ENCODE measurements around the gene KLHDC7B.
A peak's percentile ranks its signal among the peaks of the same experiment; 100 is the strongest.

Gene KLHDC7B

DNA sequence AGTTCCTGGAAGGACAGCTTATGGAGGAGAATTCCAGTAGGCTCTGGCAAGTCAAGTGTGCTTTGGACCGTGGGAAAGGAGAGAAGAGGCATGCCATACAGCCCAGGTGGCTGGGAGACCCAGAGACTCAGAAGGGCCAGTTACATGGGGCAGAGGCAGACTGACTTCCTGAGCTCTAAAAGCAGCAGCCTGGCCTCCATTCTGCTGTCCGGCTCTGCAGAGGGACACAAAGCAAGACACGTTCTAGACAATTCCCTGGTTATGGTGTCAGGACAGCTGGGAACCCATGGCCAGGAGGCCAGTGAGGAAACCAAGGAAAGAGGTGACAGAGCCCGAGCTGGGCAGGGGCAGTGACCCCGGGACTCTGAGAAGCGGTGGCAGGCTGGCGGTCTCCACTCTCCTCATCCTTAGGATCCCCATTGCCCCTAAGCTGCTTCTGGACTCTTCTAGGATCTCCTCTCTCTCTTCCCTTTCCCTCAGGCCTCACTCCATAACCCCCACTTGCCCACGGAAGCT, 29.8 kb downstream of the KLHDC7B start:
- DNase-seq: no peak

DNA sequence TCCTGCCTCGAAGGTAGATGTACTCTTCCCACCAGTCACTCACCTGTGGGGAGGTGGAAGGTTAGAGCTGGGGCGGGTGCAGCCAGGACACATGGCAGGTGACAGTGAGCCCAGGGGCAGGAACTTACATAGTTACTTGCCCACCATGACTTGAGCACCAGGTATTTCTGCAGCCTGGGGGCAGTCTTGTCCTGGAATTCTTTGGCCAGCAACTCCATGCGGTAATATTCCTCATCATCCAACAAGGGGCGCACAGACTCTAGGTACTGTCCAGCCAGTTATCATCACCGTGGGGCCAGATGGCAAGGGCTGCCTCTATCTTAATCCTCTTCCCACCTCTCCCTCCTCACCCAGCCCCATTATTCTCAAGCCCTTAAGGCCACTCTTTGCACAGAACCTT, 30.4 kb downstream of the KLHDC7B start:
- peak in 1 of 2 experiments; percentile 42 for DNase-seq

DNA sequence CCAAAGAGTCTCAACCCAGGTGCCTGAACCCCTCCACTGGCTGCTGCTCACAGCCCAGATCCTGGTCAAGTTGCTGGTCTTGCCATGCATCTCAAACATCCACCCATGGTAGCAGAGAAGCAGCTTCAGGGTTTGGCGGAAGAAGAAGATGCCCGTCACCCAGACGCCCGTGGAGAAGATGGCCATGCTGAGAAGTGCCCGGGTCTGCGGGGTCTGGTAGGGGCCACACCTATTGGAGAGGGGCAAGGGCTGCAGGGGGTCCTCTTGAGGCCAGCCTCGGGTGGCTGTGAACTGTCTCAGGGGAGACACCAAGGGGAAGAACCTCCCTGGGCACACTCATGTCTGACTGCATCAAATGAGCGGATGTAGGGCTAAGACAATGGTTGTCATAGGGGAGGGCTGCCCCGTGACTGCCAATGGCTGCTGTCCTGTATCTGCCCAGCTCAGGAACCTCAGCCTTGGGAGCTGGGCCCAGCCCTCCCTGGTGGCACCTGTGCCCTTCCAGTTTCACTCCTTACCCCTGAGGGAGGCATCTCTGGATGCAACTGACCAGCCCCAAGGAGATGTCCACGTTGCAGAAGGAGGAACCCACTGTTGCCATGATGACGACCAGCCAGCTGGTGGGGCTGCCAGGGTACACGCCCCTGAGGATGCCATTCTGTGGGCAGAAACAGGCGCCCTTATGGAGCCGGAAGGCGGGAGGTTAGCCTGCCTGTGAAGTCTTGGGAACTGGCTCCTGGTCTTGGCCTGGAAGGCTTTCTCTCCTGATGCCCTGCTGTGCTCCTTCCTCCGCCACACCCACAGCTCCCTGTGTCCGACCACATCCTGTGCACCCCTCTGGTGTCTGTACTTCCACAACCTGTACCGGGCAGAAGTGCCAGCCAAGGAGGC, 31.4 kb downstream of the KLHDC7B start:
- DNase-seq: no peak

DNA sequence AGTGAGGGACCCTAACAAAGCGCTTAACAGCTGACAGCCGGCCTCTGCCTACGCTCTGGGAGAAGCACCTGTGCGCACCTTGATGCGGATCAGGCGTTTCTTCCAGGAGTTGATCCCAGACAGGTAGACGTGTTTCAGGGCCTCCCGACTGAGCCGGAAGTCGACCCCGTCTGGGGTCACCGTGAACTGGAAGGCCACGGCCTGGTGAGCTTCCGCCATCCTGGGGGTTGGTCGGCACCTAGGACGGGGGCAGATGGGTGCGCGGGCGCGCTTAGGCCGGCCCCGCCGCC, 31.9 kb downstream of the KLHDC7B start:
- DNase-seq: no peak

DNA sequence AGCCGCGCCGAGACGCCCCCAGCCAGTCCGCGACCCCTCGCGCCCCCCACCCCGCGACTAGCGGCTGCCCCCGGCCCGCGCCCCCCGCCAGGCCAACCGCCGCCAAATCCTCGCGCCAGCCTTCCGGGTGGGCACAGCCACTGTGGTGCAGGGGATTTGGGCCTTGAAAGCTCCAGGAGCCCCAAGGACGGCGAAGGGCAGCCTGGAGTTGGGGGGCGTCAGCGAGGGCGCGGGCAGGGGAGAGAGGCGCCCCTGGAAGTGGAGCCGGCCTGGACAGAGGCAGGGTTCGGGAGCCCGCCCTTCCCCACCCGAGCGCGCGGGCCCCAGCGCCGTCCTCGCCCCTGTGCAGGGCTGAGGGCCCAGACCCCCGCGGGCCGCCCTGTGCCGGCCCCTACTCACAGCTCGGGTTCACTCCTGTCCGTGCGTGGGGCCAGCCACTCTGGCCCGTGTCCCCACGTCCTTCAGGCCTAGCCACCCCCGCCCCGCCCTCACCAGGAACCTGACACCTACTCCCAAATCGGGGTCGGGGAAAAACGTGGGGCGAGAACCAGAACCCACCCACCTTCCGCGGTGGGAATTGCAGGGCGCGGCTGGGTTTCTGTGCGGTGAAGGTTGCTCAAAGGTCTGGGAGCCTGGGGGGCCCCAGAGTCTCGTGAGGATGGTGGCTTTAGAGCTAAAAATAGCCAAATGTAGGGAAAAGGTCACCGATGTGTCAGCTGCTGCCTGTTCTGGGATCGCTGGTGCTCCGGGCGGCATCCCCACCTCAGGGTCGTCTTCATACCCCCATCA, 32.5 kb downstream of the KLHDC7B start, which contains the start of gene CPT1B:
Gene CPT1B, minus strand, starts transcription at position 441 of the 789 bp plus-strand sequence. CDS start 512 bp downstream, outside the sequence.
- no peak for DNase-seq

DNA sequence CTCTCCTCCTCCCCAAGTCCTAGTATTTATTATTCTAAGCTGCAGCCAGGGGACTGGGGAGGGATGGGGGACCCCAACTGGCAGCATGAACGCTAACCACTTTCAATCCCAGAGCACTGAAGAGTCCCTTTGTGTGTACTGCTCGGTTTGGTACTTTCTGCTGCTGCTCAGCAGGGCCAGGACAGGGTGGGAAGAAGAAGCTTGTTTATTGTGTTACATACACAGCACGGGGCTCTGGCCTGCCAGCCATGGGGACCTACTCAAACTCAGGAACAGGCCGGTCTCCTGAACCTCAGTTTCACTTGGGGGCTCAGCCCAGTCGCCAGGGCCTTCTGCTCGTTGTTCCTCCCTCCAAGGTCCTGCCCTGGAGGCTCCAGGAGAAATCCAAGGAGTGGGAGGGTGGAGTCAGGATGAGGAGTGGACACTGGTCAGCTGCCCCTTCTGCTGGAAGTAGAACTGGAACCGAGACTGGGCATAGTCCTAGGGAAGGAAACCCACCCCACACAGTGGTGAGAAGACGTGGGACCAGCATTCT, 33.1 kb downstream of the KLHDC7B start:
- no peak for DNase-seq

DNA sequence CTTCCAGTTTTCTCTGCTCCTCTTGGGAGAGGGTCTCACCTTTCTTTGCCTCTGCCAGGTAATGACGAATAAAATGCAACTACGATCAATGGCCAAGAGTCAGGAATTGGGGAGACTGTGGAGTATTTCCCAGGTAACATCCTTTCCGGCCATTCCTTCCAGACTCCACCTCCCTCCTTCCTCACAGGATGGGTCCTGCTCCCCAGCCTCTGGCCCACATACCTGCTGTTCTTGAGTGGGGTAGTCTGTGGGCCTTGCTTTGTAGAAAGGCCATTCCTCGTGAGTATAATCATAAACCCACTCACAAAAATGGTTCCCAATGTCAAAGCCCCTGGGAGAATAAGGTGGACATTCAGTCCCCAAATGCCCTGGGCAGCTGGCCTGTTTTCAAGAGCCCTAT, 34.1 kb downstream of the KLHDC7B start:
- no peak for DNase-seq

DNA sequence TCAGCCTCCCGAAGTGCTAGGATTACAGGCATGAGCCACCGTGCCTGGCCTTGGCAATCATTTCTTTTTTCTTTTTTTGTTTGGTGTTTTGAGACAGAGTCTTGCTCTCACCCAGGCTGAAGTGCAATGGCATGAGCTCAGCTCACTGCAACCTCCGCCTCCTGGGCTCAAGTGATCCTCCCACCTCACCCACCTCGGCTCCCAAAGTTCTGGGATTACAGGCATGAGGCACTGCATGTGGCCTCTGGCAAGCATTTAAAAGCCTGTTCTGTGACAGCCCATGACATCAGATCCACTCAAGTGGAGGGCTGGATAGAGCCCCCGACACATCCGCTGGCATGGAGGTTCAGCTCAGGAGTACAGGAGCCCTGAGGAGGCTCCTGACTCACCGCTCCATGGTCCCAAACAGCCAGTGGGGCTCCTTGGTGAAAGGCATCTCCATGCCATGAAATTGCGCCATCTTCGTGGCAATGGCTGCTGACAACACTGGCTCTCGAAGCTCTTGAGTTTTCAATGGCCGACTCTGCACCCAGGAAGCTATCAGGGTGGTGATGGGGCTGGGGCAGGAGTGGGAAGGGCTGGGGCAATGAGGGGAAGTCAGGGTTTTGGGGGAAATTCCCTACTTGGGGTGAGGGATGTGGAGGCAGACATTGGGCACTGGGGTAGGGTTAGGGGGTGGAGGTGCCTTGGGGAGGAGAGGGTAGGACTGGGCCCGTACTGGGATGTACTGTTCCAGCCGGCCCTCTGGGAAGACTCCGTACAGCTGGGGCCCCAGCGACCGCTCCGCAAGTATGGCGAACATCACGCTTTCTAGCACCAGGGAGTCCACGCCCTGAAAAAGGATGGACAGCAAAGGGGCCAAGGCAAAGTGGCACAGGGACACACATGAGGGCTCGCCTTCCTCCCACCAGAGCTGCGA, 35.6 kb downstream of the KLHDC7B start:
- no peak for DNase-seq

DNA sequence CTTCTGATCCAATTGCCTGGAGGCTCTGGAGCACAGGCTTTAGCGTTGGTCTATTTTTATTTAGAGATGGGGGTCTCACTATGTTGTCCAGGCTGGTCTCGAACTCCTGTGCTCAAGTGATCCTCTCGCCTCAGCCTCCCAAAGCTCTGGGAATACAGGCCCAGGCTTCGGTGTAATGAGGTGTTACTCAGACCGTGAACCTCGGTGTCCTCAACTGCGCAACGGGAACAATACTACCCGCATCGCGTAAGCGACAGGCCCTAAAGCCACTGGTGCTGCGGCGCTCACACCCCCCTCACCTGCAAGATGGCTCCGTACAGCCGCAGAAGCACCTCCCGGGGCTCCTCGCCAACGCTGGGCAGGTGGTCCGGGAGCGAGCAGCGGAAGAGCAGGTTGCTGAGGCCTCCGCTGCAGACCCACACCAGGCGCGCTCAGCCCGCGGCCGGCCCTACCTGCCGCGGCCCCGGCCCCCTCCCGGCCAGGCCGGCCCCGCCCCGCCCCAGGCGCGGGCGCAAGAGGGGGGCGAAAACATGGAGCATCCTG, 36.3 kb downstream of the KLHDC7B start:
- DNase-seq: peak in 1 of 2 experiments; percentile 30

DNA sequence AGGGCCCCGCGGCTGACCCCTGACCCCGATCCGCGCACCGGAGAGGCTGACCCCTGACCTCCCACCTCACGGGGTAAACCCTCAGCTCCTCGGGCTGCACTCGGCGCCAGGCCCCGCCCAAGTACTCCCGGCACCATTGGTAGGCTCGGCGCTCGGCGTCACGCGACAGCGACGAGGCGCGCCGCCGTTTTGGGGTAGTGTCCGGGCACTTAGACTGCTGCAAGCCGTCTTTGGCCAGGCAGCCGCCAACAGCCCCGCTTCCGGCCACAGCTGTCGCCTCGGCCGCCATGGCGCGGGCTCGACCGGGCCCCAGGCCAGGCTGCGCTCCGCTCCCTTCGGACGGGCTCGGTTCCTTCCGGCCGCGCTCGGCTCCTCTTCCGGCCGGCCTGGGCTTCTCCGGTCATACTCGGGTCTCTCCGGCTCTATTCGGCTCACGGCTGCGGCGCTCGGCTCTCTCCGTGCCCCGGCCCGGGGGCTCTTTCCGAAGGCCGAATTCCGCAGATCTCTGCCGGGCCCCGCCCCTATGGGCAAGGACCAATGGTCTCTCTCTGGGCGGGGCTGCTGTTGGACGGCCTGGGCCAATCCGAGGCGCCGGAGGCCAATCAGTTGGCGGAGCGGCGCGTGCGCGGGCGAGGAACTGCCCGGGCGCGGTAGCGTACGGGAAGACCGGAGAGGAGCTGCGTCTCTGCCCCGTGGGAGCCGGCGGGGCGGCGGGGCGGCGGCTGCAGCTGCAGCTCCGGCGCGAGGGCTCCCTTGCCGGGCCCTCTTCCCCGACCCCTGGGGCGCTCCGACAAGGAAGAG, 37.0 kb downstream of the KLHDC7B start, which contains the start of gene CHKB:
Gene CHKB, minus strand, starts transcription at position 357 of the 801 bp plus-strand sequence. Its CDS starts 68 bp downstream, at position 289.
- peak; percentile 93 to 99 for DNase-seq

DNA sequence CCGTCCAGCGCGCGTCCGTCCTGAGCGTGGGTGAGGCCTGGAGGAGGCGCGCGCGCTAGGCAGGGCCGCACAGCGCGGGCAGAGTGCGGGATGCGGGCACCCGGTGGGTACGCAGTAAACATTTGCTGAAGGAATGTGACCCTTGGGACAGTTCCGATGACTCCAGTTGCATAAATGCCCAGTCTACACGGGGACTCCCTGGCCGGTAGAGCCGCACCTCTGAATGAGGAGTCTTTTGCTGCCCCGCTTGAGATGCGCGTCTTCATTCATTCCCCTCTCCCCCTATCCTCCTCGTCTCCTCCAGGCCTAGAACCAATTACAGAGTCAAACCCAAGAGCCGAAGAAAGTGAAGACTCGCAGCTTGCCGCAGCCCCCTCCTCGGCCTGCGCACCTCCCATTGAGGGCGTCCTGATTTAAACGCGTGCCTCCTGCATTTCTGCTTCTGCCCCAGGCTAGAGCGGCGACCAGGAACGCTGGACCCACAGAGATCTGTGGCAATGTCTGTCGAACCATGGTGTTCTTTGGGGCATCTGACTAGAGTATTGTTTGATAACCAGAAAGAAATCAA, 37.7 kb downstream of the KLHDC7B start:
- DNase-seq: no peak

DNA sequence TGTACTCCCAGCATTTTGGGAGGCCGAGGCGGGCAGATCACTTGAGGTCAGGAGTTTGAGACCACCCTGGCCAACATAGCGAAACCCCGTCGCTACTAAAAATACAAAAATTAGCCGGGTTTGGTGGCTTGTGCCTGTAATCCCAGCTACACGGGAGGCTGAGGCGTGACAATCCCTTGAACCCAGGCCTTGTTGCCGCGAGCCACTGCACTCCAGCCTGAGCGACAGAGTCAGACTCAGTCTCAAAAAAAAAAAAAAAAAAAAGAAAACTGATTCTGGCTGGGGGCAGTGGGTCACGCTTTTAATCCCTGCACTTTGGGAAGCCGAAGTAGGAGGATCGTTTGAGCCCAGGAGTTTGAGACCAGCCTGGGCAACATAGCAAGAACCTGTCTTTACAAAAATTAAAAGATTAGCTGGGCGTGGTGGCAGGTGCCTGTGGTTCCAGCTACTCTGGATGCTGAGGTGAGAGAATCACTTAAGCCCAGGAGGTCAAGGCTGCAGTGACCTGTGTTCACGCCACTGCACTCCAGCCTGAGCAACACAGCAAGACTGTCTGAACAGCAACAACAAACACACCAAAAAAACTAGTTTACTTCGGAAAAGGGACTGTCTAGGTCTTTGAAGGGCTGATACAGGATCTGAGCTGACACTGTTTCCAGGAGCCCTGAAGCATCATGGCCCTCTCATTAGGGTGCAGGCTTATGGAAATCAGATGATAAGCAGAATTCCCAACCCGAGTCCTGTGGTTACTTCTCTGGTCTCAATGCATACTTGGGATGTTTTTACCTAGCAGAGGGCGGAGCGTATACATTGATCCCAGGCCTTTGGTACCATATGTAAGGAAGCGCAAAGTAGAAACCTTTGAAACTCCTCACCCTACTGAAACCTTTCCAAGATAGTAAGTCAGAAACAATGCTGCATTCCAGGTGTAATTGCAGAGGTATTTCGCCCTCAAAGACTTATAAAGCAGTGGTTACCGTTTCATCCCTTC, 38.7 kb downstream of the KLHDC7B start:
- DNase-seq: no peak

DNA sequence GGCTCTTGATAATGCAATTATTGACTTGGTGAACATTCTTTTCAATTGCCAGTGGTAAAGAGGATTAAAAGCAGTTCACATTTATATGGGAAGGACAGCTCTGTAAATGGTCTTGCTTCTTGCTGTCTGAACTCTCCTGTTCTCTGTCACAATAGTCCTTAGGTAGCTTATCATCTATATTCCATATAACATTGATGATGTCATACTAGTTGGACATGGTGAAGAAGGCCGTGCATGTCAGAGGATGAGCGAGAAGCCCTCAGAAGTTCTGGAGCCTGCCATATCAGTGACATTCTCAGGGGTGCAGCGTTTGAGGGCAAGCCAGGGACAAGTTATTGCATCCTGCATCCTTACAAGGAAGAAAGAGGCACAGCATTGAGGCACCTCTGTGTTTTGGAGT, 39.5 kb downstream of the KLHDC7B start:
- no peak for DNase-seq

DNA sequence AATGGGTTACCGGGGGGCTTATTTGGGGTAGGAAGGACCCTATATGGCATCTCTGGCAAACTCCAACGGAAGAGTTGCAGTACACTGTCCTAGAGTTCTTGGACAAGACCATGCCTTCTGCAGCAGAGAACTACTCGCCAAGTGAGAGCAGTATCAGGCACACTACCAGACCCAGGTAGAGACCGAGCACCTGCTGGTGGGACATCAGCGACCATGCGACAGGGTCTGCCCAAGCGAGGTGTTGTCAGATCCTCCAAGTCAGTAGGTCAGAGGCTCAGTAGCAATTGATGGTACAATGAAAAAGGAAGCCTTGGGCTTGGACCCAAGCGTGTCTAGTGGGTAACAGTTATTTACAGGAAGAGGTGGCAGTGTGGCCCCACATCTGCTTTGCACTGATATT, 40.1 kb downstream of the KLHDC7B start:
- no peak for DNase-seq

DNA sequence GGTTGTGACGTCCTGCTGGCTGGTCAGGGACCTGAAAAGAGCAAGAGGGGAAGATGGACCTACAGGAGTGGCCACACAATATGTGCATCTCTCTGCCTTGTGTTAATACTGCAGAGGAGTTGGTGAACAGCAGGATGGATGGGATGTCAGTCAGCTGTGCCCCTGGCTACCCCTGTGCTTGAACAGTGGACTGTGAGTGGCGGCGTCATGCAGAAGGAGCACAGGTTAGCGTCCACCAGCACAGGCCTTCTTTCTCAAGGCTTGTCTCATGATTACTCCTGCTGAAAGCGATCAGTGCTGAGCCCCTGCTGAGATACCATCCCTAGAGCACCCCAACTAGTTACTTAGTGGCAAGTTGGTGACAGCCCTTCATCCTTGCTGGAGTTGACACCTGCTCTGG, 40.7 kb downstream of the KLHDC7B start:
- DNase-seq: no peak

DNA sequence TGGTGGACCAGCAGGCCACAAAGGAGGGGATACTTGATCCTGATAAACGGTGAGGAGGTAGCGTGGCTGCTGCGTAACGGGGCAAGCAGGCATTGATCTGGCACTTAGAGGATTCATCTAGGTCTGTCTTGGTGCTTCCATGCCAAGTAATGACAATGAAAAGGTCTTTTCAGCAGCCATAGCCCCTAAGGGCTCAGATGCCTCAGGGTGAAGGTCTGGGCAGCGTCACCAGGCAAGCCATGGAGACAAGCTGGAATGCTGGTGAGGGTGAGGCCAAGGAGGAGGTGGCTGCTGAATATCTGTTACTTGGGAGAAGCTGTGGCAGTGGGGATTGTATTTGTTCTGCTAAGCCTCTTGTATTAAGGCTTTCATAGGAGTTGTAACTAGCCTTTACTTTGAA, 41.7 kb downstream of the KLHDC7B start:
- no peak for DNase-seq

DNA sequence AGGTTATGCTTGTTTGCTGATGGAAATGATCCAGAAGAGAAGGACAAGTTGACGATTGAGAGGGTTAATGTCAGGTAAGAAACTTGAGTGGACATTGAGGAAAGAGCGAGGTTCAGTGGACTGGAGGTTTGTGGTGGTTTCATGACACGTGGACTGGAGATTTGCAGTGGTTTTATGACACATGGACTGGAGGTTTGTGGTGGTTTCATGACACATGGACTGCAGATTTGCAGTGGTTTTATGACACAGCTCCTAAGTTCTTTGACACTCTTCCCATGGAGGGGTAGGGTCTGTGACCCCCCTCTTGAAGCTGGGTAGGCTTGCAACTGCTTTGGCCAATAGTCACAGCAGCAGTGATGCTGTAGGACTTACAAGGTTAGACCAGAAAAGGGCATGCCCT, 49.5 kb downstream of the KLHDC7B start:
- DNase-seq: no peak

DNA sequence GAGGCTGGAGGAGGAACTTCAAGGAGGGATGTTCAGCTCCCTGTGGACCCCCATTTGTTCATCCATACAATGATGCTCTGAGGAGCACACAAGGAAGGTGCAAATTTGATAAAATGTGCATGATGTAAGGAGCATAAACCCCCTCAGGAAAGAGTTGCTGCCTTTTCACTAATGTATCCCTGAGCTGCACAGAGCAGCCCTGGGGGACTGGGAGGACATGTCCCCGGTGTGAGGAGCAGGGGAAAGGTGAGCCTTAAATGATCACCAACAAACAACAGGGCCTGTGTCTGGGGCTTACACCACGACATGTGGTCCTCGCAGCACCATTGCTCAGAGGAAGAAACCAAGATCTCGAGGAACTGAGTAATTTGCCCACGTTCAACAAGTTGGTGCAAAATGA, 51.4 kb downstream of the KLHDC7B start:
- no peak for DNase-seq

DNA sequence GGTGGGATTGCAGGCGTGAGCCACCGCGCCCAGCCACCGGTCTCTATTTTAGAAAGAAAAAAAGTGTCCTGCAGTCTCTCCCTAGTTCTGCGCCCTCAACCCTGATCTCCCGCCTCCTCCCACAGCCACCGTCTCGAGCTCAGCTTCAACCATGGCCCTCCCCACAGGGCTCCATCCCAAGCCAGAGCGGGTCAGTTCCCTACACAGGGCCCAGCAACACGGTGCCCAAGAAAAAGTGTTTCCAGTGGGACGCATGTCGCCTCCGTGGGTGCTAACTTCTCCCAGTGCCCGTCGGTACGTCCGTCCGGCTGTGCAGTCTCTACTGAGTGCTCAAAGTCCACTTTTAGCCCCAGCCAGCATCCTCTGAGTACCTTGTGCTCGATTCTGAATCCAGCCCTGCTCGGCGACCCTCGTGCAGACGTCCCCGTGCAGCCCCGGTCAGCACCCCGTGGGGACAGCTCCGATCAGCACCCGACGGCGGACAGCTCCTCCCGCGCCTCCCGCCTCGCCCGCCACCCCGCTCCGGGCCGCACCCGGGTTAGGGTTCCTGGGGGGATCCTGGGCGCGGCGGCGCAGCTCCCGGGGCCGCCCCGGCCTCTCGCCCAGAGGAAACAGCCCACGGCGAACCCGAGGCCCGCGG, 54.2 kb downstream of the KLHDC7B start:
- no peak for DNase-seq

Data from NCI-H446 (cell line).